ELR (cell line): ENCODE data around the gene RABGAP1L.

Experiments
- DNase-seq: peaks from one replicate; pipeline ENCODE4 v3.0.0-alpha.2; 2015; ENCODE audit warnings: low read depth

The RABGAP1L gene

GRCh38 chr1:174764191-174764590, 604.9 kb downstream of the RABGAP1L start:
- DNase-seq: no peak

- no peak for DNase-seq
These were observed 607.4 kb downstream of the RABGAP1L start for GRCh38 chr1:174766727-174767126.

- no peak for DNase-seq
These were observed 609.2 kb downstream of the RABGAP1L start for GRCh38 chr1:174768516-174768915.

GRCh38 chr1:174768949-174769348, 609.6 kb downstream of the RABGAP1L start:
- no peak for DNase-seq

DNA sequence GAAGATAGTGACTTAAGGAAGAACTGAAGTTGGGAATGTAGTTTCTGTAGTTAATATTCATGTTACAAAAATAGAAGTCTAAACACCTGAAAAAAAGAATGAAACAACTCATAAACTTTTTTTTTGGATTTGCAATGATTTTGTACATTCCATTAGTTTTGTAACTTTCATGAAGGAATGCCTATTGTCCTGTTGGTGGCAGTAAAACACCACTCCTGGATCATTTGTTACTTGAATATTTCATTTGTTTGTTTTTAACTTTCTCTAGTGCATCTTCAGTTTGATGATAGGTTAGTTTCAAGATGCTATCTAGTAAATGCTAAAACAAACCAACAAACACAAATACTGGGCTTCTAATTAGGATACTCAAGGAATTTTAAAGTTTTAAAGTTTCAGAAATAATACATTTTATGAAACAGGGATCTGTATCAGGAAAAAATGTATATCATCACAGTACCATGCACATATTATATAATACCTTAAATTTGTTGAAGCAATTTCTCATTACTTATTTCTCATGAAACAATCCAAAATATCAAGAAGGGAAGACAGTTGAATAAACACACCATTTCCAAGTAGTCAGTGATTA, 610.7 kb downstream of the RABGAP1L start:
- peak; percentile 69 for DNase-seq

- DNase-seq: no peak
These were observed 616.3 kb downstream of the RABGAP1L start for GRCh38 chr1:174775621-174776020.

DNA sequence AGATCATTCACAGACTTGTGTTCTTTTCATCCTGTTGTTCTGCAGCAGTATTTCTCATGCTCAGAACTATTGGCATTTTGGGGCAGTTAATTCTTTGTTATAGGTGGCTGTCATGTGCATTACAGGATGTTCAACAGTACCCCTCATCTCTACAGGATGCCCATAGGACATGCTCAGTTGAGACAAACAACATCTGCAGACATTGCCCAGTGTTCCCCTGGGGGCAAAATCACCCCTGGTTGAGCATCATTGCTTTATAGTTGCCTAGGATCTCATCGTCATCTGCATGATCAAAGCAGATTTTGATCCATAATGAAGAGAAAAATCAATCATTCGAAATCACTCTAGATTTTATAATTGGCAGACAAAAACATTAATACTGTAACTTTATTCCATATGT, 617.9 kb downstream of the RABGAP1L start:
- DNase-seq: no peak

- no peak for DNase-seq
These were observed 626.2 kb downstream of the RABGAP1L start for GRCh38 chr1:174785510-174785909.

DNA sequence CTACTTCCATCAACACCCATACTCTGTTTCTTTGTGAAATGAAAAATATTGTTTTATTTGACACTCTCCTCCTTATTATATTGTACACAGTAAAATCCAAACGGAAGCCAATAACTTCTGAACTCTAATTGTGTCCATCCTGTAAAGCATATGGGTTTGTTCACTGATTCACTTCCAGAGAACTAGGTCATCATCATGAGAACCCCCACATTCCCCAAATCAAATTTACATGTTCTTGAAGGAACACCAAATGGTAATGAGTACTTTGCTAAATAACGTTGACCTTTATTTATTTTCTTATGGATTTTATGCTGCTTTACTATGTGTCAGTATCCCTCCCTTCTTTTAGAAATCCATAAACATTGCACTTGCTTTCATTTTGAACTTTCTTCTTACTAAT, 627.0 kb downstream of the RABGAP1L start:
- no peak for DNase-seq

- DNase-seq: no peak
These were observed 627.4 kb downstream of the RABGAP1L start for GRCh38 chr1:174786760-174787159.

DNA sequence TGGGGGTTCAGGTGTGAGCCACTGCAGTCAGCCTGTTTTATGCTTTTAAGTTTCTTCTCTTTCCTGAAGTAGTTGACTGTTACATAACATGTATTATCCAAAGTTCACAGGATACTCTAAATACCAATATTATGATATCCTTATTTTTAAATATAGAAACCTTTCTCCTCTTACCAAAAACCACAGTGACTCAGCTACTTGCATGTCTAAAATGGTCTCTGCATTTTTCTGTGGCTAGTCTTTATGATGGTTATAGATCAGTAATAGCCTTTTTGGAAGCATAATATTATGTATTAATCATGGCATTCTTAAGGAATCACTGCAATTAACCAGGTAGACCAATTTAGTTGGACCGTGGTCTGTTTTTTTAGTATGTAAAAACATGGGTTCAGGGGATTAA, 629.7 kb downstream of the RABGAP1L start:
- peak; percentile 91 for DNase-seq

GRCh38 chr1:174789399-174789798, 630.1 kb downstream of the RABGAP1L start:
- peak; percentile 83 for DNase-seq

- DNase-seq: no peak
These were observed 632.5 kb downstream of the RABGAP1L start for GRCh38 chr1:174791863-174792262.

GRCh38 chr1:174794861-174795260, 635.5 kb downstream of the RABGAP1L start:
- no peak for DNase-seq

DNA sequence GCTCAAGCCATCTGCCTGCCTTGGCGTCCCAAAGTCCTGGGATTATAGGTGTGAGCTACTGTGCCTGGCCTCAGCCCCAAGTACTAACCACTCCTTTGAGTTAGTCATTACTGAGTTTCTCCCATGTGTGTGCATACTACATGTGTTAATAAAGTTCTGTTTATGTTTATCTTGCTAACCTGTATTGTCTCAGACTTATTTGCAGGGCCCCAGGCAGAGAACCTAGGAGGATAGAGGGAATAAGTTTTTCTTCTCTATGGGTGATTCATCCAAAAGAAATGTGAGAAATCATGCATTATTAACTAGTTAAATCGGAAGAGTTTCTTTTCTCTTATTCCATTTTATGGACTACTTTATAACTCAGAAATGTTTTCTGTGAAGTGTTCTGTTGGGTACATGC, 636.5 kb downstream of the RABGAP1L start:
- DNase-seq: peak; percentile 66

- DNase-seq: no peak
These were observed 638.1 kb downstream of the RABGAP1L start for GRCh38 chr1:174797398-174797797.

DNA sequence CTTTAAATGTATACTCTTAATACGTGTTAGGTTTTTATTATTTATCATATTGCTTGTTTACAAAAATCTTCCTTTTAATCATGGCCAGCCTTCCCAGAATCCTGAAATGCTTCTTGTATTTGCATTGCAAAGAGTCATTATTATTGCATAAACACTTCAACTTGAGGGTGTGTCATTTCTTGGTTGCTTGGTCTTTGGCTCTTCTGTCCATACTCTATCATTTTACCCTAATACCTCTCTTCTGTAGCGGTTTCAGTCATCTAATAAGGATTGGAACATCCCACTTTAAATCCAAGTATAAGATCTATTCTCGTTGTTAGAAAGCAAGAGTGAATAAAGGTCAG, 639.8 kb downstream of the RABGAP1L start:
- no peak for DNase-seq

GRCh38 chr1:174800216-174800851, 641.0 kb downstream of the RABGAP1L start:
- no peak for DNase-seq

DNA sequence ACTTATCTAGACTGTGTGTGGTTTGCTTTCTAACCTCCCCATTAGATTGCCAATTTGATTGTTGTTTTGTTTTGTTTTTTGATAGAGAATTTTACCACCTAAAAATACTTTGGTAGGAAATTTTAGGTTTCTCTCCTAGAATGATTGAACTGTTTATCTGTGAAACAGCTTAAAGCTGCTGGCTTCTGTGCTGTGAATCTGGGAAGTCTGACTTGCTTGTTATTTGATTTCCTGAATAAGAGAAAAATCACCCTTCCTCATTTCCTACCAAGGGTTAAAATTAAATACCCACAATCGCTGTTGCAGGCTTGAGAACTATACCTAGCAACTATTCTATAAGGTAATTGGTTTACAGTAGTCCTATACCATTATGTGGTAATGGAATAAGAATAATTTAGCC, 641.6 kb downstream of the RABGAP1L start:
- no peak for DNase-seq

DNA sequence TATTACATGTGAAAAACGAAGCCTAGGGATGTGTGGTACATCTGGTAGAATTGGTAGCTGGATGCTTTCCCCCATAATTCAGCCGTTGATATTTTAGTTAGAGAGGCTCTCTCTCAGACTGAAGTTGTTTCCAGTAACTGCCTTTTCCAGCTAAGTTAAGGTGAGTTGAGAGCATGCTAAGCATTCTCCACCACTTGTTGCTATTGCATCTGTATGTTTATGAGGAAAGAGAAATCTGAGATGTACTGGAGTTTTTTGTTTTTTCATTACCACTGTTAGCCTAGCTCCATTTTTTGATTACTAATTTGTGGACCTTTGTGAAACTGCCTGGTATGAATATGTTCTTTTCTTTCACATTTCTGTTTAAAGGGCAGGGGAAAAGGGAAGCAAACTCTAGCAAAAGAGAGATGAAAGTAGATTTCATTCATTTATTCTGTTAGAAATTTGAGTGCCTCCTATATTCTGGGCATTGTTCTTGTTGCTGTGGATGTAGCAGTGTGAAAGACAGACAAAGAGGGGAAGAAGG, 650.5 kb downstream of the RABGAP1L start:
- no peak for DNase-seq

DNA sequence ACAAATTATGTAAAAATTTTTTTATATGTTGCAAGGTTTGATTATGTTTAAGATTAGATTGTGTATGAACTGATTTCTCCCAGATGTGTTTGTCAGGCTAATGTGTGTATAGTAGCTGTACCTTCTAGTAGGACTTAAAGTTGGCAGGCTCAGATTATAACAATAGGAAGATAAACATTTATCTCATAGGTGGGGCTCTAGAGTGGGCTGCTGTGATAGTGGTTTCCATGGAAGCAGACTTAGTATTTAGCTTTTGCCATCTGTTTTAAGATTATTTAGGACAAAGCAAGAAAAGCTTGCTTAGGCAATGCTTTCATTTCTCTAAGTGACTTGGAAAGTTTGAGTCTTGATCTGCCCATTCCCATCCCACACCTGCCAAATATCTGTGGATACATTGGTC, 652.7 kb downstream of the RABGAP1L start:
- no peak for DNase-seq

DNA sequence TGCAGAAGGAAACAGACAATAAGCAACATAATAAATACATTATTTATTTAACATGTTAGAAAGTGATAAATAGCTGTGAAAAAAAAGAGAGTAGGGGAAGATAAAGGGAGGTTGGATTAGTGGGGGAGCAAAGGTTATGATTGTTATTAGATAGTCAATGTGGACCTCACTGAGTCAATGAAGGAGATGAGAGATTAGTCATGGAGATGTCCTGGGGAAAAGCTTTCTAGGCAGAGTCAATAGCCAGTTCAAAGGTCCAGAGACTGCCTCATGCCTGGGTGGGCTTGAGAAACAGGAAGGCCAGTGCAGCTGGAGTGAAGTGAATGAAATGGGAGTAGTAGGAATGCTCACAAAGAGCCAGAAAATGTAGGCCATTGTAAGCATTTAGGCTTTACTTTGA, 653.3 kb downstream of the RABGAP1L start:
- DNase-seq: peak; percentile 53

GRCh38 chr1:174815036-174815435, 655.7 kb downstream of the RABGAP1L start:
- DNase-seq: peak; percentile 90

DNA sequence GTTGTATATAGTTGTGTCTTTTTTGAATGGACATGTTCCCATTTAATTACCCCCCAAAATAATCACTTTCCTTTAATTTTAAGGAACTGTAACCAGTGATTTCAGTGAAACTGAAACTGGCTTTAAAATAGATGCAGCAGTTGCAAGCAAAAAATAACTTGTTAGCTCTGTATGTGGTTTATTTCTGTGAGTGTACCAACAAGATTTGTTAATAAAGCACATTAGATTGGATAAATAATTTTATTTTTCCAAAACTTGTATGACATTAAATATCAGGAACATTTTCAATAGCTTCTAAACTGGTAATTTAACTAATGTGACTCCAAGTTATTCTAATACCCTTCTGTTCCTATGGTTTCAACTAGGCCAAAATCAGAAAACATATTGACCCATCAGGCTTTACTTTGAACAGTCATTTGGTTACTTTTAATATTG, 656.2 kb downstream of the RABGAP1L start:
- DNase-seq: no peak
